Choroid plexus epithelial cell (primary cell): ENCODE results near the gene VAV2.
"Not testable (repeated sequence)": the region's sequence is repeated elsewhere in the genome, so short reads cannot be mapped to it uniquely, and the experiment has no call there.

Experiments
- DNase-seq: peaks from one replicate; pipeline ENCODE4 v3.0.0-alpha.2; 2010; ENCODE audit warnings: low read depth
- H3K4me3 ChIP-seq: 2 replicates; pipeline ENCODE4 v1.5.1; 2011; ENCODE audit warnings: low read depth, mild to moderate bottlenecking, control low read depth, low read length, moderate library complexity
- TF ChIP-seq, protein P1 (sequence below): conservative IDR thresholded peaks from 2 replicates; pipeline ENCODE4 v1.5.1; 2011; ENCODE audit warnings: low read depth, mild to moderate bottlenecking, control low read depth, inconsistent platforms, low read length, moderate library complexity

Gene VAV2

GRCh38 chr9:133959171-133959570 lies 33.0 kb downstream of the VAV2 start:
- no peak for DNase-seq
- no peak overlapping the region for H3K4me3 ChIP-seq
- TF ChIP-seq, protein P1, sequence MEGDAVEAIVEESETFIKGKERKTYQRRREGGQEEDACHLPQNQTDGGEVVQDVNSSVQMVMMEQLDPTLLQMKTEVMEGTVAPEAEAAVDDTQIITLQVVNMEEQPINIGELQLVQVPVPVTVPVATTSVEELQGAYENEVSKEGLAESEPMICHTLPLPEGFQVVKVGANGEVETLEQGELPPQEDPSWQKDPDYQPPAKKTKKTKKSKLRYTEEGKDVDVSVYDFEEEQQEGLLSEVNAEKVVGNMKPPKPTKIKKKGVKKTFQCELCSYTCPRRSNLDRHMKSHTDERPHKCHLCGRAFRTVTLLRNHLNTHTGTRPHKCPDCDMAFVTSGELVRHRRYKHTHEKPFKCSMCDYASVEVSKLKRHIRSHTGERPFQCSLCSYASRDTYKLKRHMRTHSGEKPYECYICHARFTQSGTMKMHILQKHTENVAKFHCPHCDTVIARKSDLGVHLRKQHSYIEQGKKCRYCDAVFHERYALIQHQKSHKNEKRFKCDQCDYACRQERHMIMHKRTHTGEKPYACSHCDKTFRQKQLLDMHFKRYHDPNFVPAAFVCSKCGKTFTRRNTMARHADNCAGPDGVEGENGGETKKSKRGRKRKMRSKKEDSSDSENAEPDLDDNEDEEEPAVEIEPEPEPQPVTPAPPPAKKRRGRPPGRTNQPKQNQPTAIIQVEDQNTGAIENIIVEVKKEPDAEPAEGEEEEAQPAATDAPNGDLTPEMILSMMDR: no peak

GRCh38 chr9:133958756-133959155 lies 33.4 kb downstream of the VAV2 start:
- no peak for DNase-seq

GRCh38 chr9:133957772-133958171 lies 34.4 kb downstream of the VAV2 start:
- DNase-seq, H3K4me3 ChIP-seq: not testable (repeated sequence)

More at GRCh38 chr9:133958756-133959155, 33.4 kb downstream of the VAV2 start:
- H3K4me3 ChIP-seq: no peak overlapping the region
- TF ChIP-seq, protein P1: no peak

- DNase-seq: no peak
- TF ChIP-seq, protein P1: no peak
- no peak overlapping the region for H3K4me3 ChIP-seq
Measured at GRCh38 chr9:133957328-133957727, 34.8 kb downstream of the VAV2 start.

DNA sequence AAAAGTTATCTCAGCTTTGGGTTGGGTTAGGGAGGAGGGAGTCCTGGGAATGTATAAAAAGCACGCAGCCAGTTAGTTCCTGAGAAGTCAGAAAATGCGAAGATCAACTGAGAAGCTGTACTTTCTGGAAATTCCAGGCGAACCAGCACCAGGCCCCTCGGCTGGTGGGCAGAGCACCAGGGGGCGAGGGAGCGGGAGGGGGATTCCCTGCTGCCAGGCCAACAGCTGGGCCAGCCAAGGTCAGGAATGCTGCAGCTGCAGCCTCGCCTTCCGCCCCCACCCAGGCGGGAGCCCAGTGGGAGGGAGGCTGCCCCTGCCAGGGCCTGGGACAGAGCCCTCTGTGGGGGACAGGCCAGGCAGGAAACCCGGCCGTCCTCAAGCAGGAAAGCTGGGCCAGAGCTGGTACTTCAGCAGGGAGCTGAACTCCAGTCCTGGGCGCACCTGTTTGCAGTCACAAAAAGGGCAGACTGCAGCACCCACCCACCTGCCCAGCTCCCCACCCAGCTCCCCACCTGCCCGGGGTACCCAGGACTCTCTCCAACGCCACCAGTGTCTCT lies 35.5 kb downstream of the VAV2 start:
- no peak overlapping the region for H3K4me3 ChIP-seq

GRCh38 chr9:133955821-133956411 lies 36.2 kb downstream of the VAV2 start:
- TF ChIP-seq, protein P1: peak; percentile 62
- H3K4me3 ChIP-seq: peak overlapping the region; percentile 22
- peak; percentile 71 for DNase-seq

More for the DNA sequence above, 35.5 kb downstream of the VAV2 start:
- TF ChIP-seq, protein P1: no peak
- DNase-seq: peak; percentile 53

DNA sequence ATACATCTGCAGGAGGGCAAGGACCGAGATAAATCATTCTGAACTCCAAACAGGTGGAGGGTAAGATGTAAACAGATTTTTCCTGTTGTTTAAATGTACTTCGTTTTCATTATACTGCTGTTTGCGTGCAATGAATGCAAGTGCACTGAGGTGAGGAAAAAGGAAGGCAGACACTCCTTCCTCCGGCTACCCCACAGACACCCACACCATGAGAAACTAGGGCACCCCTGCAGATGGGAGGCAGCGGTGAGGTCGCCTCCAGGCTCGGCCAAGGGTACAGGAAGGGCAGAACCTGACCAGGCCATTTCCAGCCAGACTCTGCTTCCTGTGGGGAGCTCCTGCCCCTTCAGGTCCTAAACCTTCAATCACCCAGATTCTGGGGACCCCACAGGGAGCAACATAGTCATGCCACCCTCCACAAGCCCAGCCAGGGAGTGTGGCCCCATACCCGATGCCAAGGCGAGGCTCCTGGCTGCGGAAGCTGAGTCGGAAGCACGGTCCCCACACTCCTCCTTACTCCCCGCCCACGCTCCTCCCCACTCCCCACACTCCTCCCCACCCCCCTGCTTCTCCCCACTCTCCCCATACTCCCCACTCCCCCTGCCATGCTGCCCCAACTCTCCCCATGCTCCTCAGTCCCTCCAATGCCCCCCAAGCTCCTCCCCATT lies 37.1 kb downstream of the VAV2 start:
- no peak overlapping the region for H3K4me3 ChIP-seq
- DNase-seq: no peak
- TF ChIP-seq, protein P1: no peak
